Measurements from ENCODE around the gene TRIM37. TPM values are rescaled to one million over a fixed set of nuclear protein-coding genes. Genes with fewer than 3 reads are reported as not detected.

TRIM37 gene
- total RNA-seq, 1 experiment from 2014 or later = 37.7 TPM

GRCh38 chr17:59001158-59001814, 105.4 kb downstream of the TRIM37 start:
- DNase-seq = no peak
- intact Hi-C loops (cut with micrococcal nuclease; ENCODE audit: unreplicated experiment) = loop anchor here (10.0 kb wide), 1 partner anchor 126 kb away; no protein-coding TSS in a partner anchor
- Histone ChIP-seq H3K4me1 (no peaks in the 10 kb centered on the region), H3K36me3 (ENCODE audit: control insufficient read depth, insufficient read depth, low read length) (no peaks in the 10 kb centered on the region), H3K9me3 (no peaks in the 10 kb centered on the region), H3K27me3 (replicated peaks; ENCODE audit: control insufficient read depth, insufficient read depth, low read length) (no peaks in the 10 kb centered on the region), H3K4me3 (ENCODE audit: low read depth, low read length) (no peak overlapping the region)
- no peak for TF ChIP-seq CTCF (IDR thresholded peaks at IDR 0.05; ENCODE audit: insufficient read depth in 1 of 2, low read depth in 1 of 2, low read length in 1 of 2, severe bottlenecking in 1 of 2, unreplicated experiment in 1 of 2)
- Mint-ChIP-seq H3K27ac (ENCODE audit: unreplicated experiment) (peak overlapping the region; percentile 65), H3K9me3 (ENCODE audit: unreplicated experiment) (no peaks in the 10 kb centered on the region), H3K4me1 (ENCODE audit: low read depth, unreplicated experiment) (no peaks in the 10 kb centered on the region), H3K36me3 (ENCODE audit: insufficient read depth, unreplicated experiment) (peaks cover 46% of the 10 kb centered on the region), H3K27me3 (ENCODE audit: insufficient read depth, unreplicated experiment) (no peaks in the 10 kb centered on the region), H3K4me3 (ENCODE audit: unreplicated experiment) (no peak overlapping the region)
- POLR2A ChIA-PET = no interaction called here
- BruUV-seq (replicated peaks) = no TSS peak
- CTCF ChIA-PET = interaction anchor here (0.7 kb wide), 1 partner anchor 440 kb away, joined by 3 read pairs; no protein-coding TSS in a partner anchor

GRCh38 chr17:59000022-59000421, 106.7 kb downstream of the TRIM37 start:
- no peak overlapping the region for H3K4me3 ChIP-seq (ENCODE audit: low read depth, low read length)
- H3K4me1 ChIP-seq = no peaks in the 10 kb centered on the region
- no peaks in the 10 kb centered on the region for H3K4me1 Mint-ChIP-seq (ENCODE audit: low read depth, unreplicated experiment)
- TF ChIP-seq CTCF (IDR thresholded peaks at IDR 0.05; ENCODE audit: insufficient read depth in 1 of 2, low read depth in 1 of 2, low read length in 1 of 2, severe bottlenecking in 1 of 2, unreplicated experiment in 1 of 2) = no peak
- ChIA-PET CTCF (no interaction called here), POLR2A (no interaction called here)
- no peak for DNase-seq
- H3K9me3 Mint-ChIP-seq (ENCODE audit: unreplicated experiment) = no peaks in the 10 kb centered on the region
- BruUV-seq (replicated peaks) = no TSS peak
- no peaks in the 10 kb centered on the region for H3K36me3 ChIP-seq (ENCODE audit: control insufficient read depth, insufficient read depth, low read length)
- no peaks in the 10 kb centered on the region for H3K27me3 Mint-ChIP-seq (ENCODE audit: insufficient read depth, unreplicated experiment)
- intact Hi-C loops (cut with micrococcal nuclease; ENCODE audit: unreplicated experiment) = loop anchor here (10.0 kb wide), 1 partner anchor 125 kb away; no protein-coding TSS in a partner anchor
- H3K27me3 ChIP-seq (replicated peaks; ENCODE audit: control insufficient read depth, insufficient read depth, low read length) = no peaks in the 10 kb centered on the region
- H3K4me3 Mint-ChIP-seq (ENCODE audit: unreplicated experiment) = no peak overlapping the region
- peaks cover 46% of the 10 kb centered on the region for H3K36me3 Mint-ChIP-seq (ENCODE audit: insufficient read depth, unreplicated experiment)
- H3K9me3 ChIP-seq = no peaks in the 10 kb centered on the region
- no peak overlapping the region for H3K27ac Mint-ChIP-seq (ENCODE audit: unreplicated experiment)

- H3K4me3 ChIP-seq (ENCODE audit: low read depth, low read length) = no peak overlapping the region
- no peaks in the 10 kb centered on the region for H3K9me3 ChIP-seq
- no peaks in the 10 kb centered on the region for H3K36me3 ChIP-seq (ENCODE audit: control insufficient read depth, insufficient read depth, low read length)
- H3K27me3 ChIP-seq (replicated peaks; ENCODE audit: control insufficient read depth, insufficient read depth, low read length) = no peaks in the 10 kb centered on the region
- Mint-ChIP-seq H3K27me3 (ENCODE audit: insufficient read depth, unreplicated experiment) (no peaks in the 10 kb centered on the region), H3K4me1 (ENCODE audit: low read depth, unreplicated experiment) (no peaks in the 10 kb centered on the region), H3K9me3 (ENCODE audit: unreplicated experiment) (no peaks in the 10 kb centered on the region), H3K27ac (ENCODE audit: unreplicated experiment) (no peak overlapping the region), H3K36me3 (ENCODE audit: insufficient read depth, unreplicated experiment) (peaks cover 46% of the 10 kb centered on the region), H3K4me3 (ENCODE audit: unreplicated experiment) (no peak overlapping the region)
- ChIA-PET POLR2A (no interaction called here), CTCF (no interaction called here)
- intact Hi-C loops (cut with micrococcal nuclease; ENCODE audit: unreplicated experiment) = no loop called here
- no peak for TF ChIP-seq CTCF (IDR thresholded peaks at IDR 0.05; ENCODE audit: insufficient read depth in 1 of 2, low read depth in 1 of 2, low read length in 1 of 2, severe bottlenecking in 1 of 2, unreplicated experiment in 1 of 2)
- BruUV-seq (replicated peaks) = no TSS peak
- H3K4me1 ChIP-seq = no peaks in the 10 kb centered on the region
- no peak for DNase-seq
Observed at GRCh38 chr17:58999500-58999899, 107.2 kb downstream of the TRIM37 start.

Measured in Caco-2 (cell line).